ENCODE results near the gene MYO1H.
"Not testable (repeated sequence)": the region's sequence is repeated elsewhere in the genome, so short reads cannot be mapped to it uniquely, and the experiment has no call there.

Gene MYO1H

GRCh38 chr12:109418848-109419480 lies 71.3 kb downstream of the MYO1H start:
- DNase-seq, result no peak

DNA sequence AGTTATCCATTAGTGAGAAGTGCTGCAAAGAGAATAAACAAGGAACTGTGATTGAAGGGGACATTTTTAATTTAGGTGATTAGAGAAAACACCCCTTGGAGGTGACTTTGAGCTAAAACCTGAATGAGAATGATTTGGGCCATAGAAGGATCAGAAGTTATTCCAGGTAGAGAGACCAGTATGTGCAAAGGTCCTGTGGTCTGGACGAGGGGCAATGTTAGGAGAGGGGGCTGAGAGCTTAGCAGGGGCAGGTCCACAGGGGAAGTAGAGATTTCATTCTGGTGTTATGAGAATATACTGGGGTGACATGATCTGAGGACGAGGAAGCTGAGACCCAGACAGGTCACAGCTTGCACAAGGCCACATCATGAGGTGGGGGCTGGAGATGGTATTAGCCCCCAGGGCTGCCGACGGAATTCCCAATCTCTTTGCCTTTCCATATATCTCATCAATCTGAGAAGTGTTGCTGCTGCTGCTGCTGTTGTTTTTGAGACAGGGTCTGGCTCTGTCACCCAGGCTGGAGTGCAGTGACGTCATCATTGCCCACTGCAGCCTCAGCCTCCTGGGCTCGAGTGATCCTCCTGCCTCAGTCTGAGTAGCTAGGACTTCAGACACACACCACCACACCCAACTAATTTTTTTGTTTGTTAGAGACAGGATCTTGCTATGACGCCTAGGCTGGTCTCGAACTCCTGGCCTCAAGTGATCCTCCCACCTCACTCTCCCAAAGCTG lies 73.8 kb downstream of the MYO1H start:
- no peak for DNase-seq

- no peak for DNase-seq
These were observed 74.6 kb downstream of the MYO1H start for GRCh38 chr12:109422251-109422650.

DNA sequence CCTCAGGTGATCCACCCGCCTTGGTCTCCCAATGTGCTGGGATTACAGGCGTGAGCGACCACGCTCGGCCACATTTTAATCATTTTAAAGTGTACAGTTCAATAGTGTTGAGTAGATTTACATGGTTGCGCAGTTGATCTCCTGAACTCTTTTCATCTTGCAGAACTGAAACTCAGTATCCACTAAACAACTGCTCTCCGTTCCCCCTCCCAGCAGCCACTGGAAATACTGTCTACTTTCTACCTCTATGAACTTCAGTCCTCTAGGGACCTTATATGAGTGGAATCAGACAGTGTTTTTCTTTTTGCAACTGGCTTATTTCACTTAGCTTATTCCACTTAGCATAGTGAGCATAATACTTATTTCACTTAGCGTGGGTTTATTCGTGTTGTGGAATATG lies 75.7 kb downstream of the MYO1H start:
- no peak for DNase-seq

GRCh38 chr12:109428037-109428629 lies 80.4 kb downstream of the MYO1H start:
- DNase-seq, result peak; percentile 47 to 76 (median 58)

- not testable (repeated sequence) for DNase-seq
These were observed 81.1 kb downstream of the MYO1H start for GRCh38 chr12:109428804-109429203.

DNA sequence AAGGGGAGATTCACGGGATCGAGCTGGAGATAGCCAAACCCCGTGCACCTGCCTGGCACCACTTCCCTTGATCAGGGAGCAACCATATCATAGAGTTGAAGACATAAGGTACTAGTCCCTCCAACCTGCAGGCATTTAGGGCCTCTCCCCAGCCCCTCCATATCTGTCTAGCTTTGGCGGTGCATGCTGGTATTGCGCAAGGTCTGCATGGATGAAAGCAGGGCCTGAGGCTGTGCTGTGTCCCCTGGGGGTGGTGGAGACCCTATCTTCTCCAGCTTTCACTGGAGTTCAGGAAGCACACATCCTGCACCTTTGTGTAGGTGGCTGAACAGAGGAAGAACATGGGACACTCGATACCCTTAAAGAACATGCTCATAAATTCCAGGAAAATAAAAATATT lies 82.5 kb downstream of the MYO1H start:
- DNase-seq, result no peak

DNA sequence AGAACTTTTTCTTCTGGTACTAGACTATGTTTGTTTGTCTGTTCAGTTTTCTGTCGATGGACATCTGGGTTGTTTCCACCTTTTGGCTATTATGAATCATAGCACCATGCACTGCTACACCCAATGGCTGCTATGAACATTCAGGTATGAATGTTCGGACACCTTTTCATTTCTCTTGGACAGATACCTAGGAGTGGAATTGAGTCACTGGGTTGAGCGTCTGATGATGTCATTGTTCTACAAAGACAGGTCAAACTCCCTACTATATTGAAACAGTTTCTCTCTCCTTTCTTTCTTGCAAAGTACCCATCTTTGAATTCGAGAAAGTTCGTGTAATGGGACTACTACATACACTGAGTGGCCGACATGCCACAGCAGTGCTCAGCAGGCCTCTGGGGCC lies 84.7 kb downstream of the MYO1H start:
- DNase-seq, result no peak

- DNase-seq, result peak; percentile 42 to 83 (median 63)
These were observed 85.2 kb downstream of the MYO1H start for GRCh38 chr12:109432842-109433304.

DNA sequence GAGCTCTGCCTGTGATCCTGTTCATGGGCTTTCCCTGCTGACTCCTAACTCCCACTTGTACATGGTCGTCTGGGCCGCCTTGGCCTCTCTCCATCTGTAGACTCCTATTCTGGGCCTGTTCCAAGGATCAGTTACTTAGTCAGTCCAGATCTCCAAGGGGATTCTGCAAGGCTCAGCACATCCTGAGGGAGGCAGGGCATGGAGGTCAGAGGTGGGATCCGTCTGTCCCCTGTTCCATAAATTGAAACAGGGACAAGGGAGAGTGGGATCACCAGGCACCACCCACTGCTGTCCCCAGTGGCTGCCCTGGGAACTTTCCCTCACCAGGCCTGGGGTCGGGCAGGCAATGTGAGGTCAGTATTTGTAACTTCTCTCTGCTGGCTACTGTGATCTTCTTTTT lies 85.9 kb downstream of the MYO1H start:
- no peak for DNase-seq

- no peak for DNase-seq
These were observed 86.9 kb downstream of the MYO1H start for GRCh38 chr12:109434582-109434981.

DNA sequence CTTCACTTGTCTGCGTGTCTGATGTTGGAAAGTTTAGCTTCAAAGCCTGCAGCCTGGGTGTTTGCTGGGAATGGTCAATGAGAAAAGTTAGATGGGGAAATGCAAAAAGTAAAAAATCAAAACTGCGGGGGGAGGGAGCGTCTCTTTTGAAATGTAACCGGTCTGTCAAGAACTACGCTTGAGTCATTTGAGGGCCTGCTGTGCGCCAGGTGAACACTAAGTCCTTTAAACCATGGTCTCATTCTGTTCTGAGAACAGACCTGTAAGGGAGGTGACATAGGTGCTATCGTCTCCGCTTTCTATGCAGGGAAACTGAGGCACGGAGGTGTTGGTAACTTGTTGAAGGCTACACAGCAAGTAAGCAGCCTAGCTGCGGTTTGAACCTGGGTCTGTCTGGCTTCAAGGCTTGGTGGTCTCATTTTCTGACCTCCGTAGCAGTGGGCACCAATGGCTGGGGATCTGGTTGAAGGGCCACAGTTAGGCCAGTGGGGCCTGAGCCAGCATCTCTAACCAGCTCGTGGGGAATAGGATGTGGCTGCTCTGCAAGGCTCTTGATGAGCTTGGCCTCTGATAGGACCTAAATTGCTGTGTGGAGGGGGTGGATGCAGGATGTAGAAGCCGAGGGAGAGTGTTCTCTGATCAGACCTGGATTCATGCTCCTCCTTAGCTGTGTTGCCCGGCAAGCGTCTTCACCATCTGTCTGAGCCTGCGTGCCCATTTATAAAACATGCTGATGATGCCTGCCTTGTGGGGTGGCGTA lies 87.9 kb downstream of the MYO1H start:
- no peak for DNase-seq

DNA sequence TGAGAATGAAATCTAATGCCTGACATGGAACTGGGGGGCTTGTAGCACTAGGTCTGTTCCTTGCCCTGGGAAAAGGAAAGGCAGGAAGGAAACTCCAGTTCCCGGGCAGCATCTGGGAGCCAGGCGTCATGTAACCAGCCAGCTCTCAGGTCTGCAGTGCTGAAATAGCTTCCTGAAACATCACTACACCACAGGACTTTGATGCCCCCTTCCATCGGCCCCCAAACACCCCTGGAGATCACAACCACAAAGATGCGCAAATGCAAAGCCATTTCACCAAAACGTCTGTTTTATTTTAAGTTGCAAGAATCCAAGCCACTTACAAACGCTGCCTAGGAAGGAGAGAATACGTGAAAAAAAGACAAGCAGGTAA lies 88.5 kb downstream of the MYO1H start:
- no peak for DNase-seq

DNA sequence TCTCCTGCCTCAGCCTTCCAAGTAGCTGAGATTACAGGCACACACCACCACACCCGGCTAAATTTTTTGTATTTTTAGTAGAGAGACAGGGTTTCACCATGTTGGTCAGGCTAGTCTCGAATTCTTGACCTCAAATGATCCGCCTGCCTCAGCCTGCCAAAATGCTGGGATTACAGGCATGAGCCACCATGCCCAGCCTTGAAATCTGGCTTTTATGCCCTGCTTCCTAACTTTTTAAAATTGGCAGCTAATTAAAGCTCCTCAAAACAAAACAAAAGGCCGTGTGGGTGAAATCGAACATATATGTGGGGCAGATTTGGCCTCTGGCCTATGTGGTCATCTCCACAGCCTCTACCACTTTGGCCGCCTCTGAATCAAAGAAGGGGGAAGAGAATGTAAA lies 91.5 kb downstream of the MYO1H start:
- DNase-seq, result no peak

GRCh38 chr12:109439951-109440350 lies 92.3 kb downstream of the MYO1H start:
- not testable (repeated sequence) for DNase-seq

DNA sequence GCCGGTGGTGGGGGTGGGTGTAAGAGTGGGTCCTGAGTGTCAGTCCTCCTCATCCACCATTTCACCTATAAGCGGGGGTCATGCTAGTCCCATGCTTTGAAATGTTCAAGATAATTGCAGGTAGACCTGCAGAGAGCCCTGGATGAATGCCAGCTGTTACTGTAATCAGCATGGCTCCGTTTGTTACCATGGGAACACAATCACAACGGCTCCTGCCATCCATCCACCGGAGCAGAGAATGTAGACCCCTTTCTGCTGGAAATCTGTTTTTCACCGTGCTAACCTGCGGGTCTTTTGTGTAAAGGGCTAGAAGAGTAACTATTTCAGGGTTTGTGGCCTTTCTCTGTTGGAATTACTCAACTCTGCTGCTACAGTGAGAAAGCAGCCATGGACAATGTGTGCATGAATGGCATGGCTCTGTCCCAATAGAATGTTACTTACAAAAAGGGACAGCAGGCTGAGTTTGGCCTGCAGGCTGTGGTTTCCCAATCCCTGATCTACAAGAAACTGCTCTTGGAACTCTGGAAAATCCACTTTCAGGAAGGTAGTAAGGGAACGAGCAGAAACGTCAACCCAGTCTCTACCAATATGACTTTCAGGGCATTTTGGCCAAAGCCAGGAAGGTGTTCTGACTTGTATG lies 93.3 kb downstream of the MYO1H start:
- DNase-seq, result no peak

GRCh38 chr12:109443794-109444193 lies 96.1 kb downstream of the MYO1H start:
- no peak for DNase-seq

DNA sequence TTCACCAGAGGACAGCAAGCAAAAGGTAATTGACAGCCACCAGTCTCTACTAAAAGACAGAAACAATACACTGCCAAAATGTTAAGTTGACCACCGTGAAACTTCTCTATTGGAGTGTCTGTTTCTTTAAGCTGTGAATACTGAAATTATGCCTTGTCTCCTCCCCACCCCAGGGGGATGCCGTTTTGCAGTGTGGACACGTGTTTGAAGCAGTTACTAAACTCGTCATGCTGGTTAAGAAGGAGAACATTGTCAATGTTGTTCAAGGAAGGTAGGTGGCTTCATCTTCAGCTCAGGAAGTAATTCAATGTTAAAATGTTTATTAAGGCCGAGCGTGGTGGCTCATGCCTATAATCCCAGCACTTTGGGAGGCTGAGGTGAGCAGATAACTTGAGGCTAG lies 96.6 kb downstream of the MYO1H start:
- DNase-seq, result no peak

DNA sequence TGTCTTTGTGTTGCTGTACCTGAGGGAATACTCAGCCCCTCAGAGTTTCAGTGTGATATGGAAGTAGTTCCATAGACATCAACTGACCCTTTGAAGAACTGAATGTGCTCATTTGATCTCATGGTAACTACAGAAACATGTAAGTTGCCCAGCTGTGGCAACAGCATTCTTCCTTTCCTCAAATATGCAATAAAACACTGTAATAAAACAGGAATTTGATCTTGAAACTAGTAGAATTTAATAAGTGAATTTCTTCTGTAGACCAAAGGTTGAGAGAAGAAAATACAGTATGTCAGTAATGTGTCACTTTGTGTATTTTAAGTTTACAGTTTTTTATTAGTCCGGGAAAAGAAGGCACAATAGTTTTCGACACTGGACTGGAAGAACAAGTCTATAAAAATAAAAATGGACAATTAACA lies 97.5 kb downstream of the MYO1H start:
- no peak for DNase-seq

GRCh38 chr12:109446869-109447268 lies 99.2 kb downstream of the MYO1H start:
- DNase-seq, result peak in 1 of 5 experiments; percentile 34

DNA sequence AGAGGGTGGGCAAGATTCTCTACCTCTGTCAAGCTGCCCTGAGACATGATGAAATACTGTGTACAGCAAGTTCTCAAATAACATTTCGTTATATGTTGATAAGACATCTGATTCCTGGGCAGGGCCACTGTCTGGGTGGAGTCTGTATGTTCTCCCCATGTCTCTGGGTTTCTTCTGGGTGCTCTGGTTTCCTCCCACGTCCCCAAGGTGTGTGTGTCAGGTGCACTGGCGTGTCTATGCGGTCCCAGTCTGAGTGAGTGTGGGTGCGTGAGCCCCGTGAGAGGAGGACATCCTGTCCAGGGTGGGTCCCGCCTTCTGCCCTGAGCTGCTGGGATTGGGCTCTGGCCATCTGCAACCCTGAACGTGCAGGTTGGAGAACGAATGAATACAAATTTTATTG lies 99.8 kb downstream of the MYO1H start:
- DNase-seq, result peak in 1 of 5 experiments; percentile 17

- DNase-seq, result no peak
These were observed 100.6 kb downstream of the MYO1H start for GRCh38 chr12:109448272-109448671.
